GM12892 (cell line): ENCODE results near the gene CACNA2D4.

ENCODE experiments used
- POLR2A ChIP-seq: IDR thresholded peaks from 2 replicates; pipeline ENCODE4 v1.6.1; 2011; ENCODE audit warnings: low read depth, low read length, control low read depth
- POLR2AphosphoS5 ChIP-seq: IDR thresholded peaks from 2 replicates; pipeline ENCODE4 v1.6.1; 2011; ENCODE audit warnings: low read depth, low read length, control low read depth
- TAF1 ChIP-seq: IDR thresholded peaks from 2 replicates; pipeline ENCODE4 v1.6.1; 2011; ENCODE audit warnings: low read depth, mild to moderate bottlenecking, control low read depth, low read length, borderline replicate concordance

- no peak for TF ChIP-seq POLR2AphosphoS5
- TF ChIP-seq POLR2A: no peak
- TF ChIP-seq TAF1: no peak
These were observed 20.9 kb upstream of the CACNA2D4 start for GRCh38 chr12:1939331-1939730.
